NCI-H2171 (cell line): ENCODE data around the gene GTF2F2.
"Not testable (repeated sequence)": the region's sequence is repeated elsewhere in the genome, so short reads cannot be mapped to it uniquely, and the experiment has no call there.

Source experiments
- DNase-seq: peaks from one replicate; lab custom pipeline; 2025; lab: John Stamatoyannopoulos, UW

The GTF2F2 gene

GRCh38 chr13:45218689-45219088 is 98.4 kb downstream of the GTF2F2 start:
- DNase-seq, result no peak

DNA sequence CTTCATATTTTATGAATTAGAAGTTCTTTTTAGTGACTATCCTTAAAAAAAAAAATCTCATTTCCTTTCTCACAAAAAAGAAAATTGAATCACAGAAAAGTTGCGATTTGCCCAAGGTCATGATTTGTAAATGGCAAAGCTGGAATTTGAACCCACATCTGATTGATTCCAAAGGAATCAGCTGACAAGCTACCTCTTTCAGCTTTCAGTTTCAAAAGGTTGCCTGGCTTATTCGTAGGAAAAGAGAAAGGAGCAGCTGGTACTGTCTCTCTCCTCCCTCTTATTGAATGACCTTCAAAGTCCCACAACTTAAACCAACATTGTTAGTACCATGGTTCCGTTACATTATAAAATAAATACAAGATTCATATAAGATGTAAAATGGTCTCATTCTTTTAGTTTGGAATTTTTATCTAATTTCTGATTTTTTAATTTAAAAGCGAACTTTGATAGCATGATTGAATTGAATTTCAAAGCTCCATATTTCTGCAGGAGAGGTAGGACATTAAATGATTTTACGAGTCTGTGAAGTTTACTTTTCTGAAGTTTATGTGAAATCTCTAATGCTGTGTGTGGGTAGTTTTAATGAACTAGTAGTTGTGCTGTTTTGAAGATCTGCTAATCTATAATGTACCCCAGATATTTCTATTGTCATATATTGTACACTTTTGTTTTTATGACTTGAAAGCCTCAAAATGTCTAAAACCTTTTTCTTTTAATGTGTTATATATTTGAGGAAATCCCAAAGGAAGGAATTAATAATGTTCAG is 99.0 kb downstream of the GTF2F2 start:
- DNase-seq, result no peak

GRCh38 chr13:45219938-45220375 is 99.6 kb downstream of the GTF2F2 start:
- DNase-seq, result no peak

DNA sequence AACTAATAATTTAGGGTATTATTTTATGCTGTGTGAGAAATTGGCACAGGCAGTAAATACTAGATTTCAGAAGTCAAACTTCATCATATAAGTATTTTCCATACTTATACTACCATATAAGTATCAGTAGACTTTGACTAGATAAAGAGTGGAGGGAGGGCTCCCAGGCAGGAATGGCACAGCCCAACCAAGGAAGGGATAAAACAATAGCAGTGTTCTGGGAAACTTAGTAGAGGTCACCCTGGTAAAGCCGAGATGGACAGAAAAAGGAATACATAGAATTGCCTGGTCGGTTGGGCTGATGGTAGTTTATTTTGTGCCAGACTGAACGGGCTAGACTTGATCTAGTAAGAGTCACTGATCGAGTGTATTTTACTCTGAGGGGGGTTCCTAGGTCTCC is 100.1 kb downstream of the GTF2F2 start:
- DNase-seq, result no peak

- DNase-seq, result no peak
Observed at GRCh38 chr13:45222516-45222915, 102.2 kb downstream of the GTF2F2 start.

GRCh38 chr13:45222919-45223318 is 102.6 kb downstream of the GTF2F2 start:
- no peak for DNase-seq

DNA sequence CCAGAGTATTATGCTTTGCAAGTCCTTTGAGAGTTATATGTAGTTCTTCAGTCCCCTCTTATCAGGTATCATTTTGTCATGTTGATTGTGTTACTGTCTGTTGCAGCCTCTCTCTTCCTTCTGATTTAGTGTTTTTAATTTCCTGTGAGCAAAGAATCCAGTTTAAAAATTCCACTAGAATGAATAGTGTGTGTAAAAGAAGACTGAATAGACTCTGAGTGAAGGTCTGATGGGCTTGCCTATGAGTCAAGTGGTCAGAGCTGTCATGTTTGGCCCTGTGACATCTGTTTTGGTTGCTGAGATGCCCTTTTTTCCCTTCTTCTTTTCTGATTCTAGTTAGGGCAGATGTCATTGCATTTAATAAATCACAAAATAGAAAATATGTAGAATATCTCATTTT is 103.9 kb downstream of the GTF2F2 start:
- no peak for DNase-seq

DNA sequence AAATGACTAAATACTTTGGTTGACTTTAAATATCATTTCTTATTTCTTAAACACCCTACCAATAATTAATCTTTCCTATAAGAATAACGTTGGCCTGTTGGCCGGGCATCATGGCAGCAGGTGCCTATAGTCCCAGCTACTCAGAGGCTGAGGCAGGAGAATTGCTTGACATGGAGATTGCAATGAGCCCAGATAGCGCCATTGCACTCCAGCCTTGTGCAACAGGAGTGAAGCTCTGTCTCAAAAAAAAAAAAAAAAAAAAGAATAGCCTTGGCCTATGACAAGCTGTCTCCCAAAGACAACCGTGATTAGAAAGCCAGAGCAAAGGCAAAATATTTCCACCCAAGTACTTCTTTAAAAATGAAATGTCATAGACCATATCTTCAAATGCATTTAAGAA is 105.1 kb downstream of the GTF2F2 start:
- DNase-seq, result no peak

- DNase-seq, result no peak
Observed at GRCh38 chr13:45226024-45226423, 105.7 kb downstream of the GTF2F2 start.

DNA sequence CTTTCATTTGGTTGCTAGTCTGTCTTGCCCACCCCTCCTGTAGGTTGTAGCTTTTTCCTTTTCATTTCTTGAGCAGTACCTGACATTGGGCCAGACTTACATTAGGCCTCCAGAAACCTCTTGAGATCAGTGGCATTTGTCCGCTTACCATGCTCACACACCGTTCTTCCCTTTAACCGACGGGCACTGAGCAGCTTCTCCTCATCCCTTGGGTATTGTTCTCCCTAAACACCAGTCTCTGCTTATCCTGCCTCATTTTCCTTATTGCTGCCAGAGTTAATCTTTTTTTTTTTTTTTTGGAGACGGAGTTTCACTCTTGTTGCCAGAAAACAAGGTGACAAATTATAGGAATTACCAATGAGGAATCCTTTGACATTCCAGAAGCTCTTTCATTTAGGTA is 107.7 kb downstream of the GTF2F2 start:
- no peak for DNase-seq

DNA sequence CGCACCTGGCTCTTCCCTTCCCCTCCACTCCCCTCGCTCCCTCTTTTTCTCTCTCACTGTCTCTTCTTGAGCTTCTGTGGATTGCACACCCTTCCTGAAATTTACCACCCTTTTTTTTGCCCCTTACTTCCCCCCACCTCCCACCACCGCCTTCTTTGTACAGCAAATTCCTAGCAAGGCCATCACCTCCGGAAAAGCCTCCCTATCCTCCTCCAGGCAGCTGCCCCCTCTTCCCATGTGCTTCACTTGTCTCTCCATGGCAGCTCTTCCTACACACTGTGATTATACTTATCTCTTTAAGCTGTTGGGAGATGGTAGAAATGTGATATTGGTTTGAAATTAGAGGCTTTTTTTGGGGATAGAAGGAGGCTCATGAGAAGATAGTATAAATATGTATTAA is 108.9 kb downstream of the GTF2F2 start:
- no peak for DNase-seq

DNA sequence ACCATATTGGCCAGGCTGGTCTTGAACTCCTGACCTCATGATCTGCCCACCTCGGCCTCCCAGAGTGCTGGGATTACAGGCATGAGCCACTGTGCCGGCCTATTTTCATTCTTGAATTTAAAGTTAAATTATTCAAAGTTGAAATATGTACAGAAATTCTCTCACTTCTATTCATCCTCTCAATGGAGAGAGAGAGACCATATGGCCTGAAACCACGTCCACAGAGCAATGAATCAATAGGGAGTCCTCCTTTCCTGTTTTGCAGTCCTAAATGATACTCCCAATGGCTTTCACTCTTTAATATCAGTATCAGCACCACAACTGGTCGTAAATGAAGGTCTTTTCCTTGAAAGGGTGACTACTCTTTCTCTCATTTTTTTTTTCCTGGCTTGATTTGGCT is 111.0 kb downstream of the GTF2F2 start:
- DNase-seq, result no peak

- no peak for DNase-seq
Observed at GRCh38 chr13:45231722-45232121, 111.4 kb downstream of the GTF2F2 start.

GRCh38 chr13:45232591-45232990 is 112.3 kb downstream of the GTF2F2 start:
- DNase-seq, result no peak

DNA sequence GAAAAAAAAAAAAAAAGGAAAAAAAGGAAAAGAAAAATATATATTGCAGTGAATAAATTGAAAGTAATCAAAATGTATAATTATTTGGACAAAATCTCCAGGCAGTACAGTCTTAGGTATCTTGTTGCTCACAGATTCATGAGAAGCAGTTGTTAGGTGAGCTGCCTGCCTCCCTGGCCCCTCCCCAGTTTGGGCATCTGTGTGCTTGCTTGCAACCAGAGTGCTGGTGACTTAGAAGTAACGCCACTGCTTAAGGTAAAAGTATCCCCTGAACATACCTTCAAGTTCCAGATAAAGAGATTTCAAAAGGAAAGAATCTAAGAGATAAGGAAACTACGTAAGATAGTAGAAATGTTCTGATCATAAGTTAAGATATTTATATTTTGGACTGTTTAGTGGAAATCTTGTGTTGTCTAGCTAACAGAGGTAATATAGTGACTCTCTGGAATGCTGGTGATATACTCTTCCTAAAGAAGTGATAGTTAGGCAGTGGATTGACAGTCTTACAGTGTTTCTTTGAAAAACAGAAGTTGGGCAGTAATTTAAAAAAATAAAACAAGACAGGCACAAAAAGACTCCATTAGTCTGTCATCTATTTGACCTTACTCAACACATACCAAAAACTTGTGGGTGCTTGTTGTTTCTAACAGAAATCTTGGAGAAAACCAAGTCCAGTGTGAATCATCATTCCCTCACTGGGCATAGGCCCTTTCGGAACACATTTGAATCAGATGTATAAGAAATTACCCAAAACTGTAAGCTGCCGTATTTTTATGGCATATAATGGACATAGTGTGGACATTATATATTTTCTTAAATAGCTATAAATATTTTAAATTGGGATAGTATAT is 118.9 kb downstream of the GTF2F2 start:
- no peak for DNase-seq

GRCh38 chr13:45240143-45240542 is 119.8 kb downstream of the GTF2F2 start:
- no peak for DNase-seq

DNA sequence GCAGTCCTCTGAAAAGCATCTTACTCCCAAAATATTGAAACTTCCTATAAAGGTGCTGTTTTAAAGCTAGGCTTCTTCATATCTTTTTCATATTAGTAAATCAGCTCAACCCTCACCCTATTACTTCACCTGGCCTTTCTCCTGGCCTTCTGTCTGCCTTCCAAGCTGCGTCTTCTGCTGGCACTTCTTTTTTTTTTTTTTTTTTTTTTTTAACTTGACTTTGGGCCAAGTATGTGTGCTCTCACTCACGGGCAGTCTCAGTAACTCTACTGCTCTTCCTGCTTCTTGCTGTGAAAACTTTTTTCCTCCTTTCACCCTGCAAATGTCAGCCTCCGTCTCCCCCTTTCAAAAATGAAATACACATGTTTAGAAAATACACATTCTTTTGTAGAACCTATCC is 121.8 kb downstream of the GTF2F2 start:
- DNase-seq, result no peak

DNA sequence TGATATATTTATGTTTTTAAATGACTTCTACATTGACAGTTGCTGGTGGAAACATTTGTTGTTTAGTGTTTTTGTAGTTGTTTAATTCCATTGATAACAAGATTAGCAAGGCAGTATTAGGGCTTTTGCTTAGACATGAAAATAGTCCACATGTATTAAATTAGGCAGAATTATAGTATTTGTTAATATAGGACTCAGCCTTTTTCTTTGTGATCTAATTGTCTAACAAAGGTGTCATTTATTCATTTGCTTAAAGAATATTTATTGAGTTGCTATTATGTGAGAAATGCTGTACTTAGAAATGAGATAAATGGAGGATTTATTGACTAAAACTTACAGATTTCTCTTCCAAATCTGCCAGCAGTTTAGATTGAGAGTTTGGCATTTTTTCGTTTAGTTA is 122.2 kb downstream of the GTF2F2 start:
- no peak for DNase-seq

- DNase-seq, result no peak
Observed at GRCh38 chr13:45243077-45243476, 122.8 kb downstream of the GTF2F2 start.

GRCh38 chr13:45244736-45245135 is 124.4 kb downstream of the GTF2F2 start:
- DNase-seq, result not testable (repeated sequence)

DNA sequence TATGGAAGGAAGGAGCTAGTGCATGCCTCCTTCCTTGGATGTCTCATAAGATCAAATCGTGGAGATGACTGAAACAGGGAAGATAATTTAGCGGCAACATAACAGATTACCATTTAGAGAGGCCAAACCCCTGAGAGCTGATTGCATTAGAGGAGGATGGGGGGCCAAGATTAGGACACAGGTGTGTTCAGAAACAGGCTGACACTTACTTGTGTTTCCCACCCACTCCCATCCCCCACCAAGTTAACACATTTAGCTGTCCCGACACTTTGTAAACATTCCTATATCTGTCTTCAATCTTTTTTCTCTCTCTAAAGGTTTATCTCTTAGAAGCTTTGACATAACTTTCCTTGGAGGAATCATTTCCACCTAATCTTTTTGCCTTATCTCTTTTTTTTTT is 129.4 kb downstream of the GTF2F2 start:
- no peak for DNase-seq

DNA sequence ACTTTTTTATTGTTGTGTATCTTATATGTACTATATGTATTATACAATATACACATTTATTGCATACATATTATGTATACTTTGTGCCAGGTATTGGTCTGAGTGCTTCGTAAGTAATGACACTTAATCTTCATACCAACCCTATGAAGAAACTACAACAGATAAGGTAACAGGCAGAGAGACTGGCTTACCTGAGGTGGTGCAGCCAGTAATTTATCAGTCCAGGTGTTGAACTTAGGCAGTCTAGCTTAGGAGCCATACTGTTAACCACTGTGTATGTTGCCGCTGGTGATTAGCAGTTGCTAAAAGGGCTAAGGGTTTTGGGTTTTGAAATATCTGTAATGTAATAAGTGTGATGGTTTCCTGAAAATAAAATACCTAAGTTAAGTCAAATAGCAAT is 134.1 kb downstream of the GTF2F2 start:
- no peak for DNase-seq

- DNase-seq, result no peak
Observed at GRCh38 chr13:45255247-45255987, 135.1 kb downstream of the GTF2F2 start.
